HEK293 (cell line): ENCODE results near the gene FAM200C.

Source experiments
- CTCF ChIA-PET: fragments of 350-600 bp; formaldehyde crosslinking; extraction: SDS; loops from one replicate; lab custom pipeline; 2021; ENCODE audit warnings: antibody characterized with exemption; lab: Yijun Ruan, JAX
- POLR2A ChIA-PET: fragments of 300-600 bp; formaldehyde crosslinking; extraction: SDS; loops from one replicate; lab custom pipeline; 2020; ENCODE audit warnings: antibody characterized with exemption, inconsistent platforms; lab: Yijun Ruan, JAX
- H3K27ac ChIP-seq: fragments of 200-500 bp; sonication (Bioruptor generic); 2 replicates; pipeline ENCODE4 v1.5.1; 2014; ENCODE audit warnings: low read depth, low read length, control low read depth, inconsistent platforms; ENCODE audit errors: extremely low read depth
- H3K36me3 ChIP-seq, 2 experiments: fragments of 200-500 bp in 1 of 2; sonication (Bioruptor generic) in 1 of 2; 1 replicate in 1 of 2; 2 replicates in 1 of 2; pipeline ENCODE4 v1.5.1; 2014 to 2017; ENCODE audit warnings: inconsistent platforms in 2 of 2, low read length in 2 of 2; ENCODE audit not compliant: control insufficient read depth in 2 of 2, insufficient read depth in 1 of 2
- H3K4me1 ChIP-seq: fragments of 200-500 bp; sonication (Bioruptor generic); 2 replicates; pipeline ENCODE4 v1.5.1; 2014; ENCODE audit warnings: mild to moderate bottlenecking, low read length, inconsistent platforms; ENCODE audit not compliant: control insufficient read depth, insufficient read depth
- H3K4me3 ChIP-seq: 2 replicates; pipeline ENCODE4 v1.5.1; 2011; ENCODE audit warnings: low read depth, mild to moderate bottlenecking, control low read depth, low read length, moderate library complexity
- H3K9me3 ChIP-seq: fragments of 200-500 bp; sonication (Bioruptor generic); 2 replicates; pipeline ENCODE4 v1.5.1; 2014; ENCODE audit warnings: low read depth, low read length, inconsistent platforms; ENCODE audit not compliant: control insufficient read depth, insufficient read depth
- EGR2 ChIP-seq: fragments of 450-650 bp; formaldehyde crosslinking; IDR thresholded peaks from 2 replicates; pipeline ENCODE4 v1.5.1; 2016; ENCODE audit warnings: low read depth, missing biosample characterization, missing genetic modification characterization
- MEIS1 ChIP-seq: sonication (generic); formaldehyde crosslinking; IDR thresholded peaks from 2 replicates; pipeline ENCODE4 v1.8.1; 2022; ENCODE audit warnings: missing genetic modification reagents, mild to moderate bottlenecking, borderline replicate concordance
- PRDM1 ChIP-seq: fragments of 450-650 bp; formaldehyde crosslinking; IDR thresholded peaks from 2 replicates; pipeline ENCODE4; 2016; ENCODE audit warnings: missing biosample characterization, missing genetic modification characterization
- SALL2 ChIP-seq: fragments of 450-650 bp; formaldehyde crosslinking; IDR thresholded peaks from 2 replicates; pipeline ENCODE4 v1.5.0; 2017; ENCODE audit warnings: missing biosample characterization, mild to moderate bottlenecking, missing genetic modification characterization, borderline replicate concordance
- WT1 ChIP-seq: fragments of 450-650 bp; formaldehyde crosslinking; IDR thresholded peaks from 2 replicates; pipeline ENCODE4 v1.5.1; 2016; ENCODE audit warnings: missing biosample characterization, missing genetic modification characterization
- ZBTB8A ChIP-seq: fragments of 450-650 bp; formaldehyde crosslinking; IDR thresholded peaks from 2 replicates; pipeline ENCODE4 v1.5.1; 2016; ENCODE audit warnings: missing biosample characterization, missing genetic modification characterization
- ZNF140 ChIP-seq: fragments of 450-650 bp; formaldehyde crosslinking; IDR thresholded peaks from 2 replicates; pipeline ENCODE4 v1.5.1; 2016; ENCODE audit warnings: missing biosample characterization, missing genetic modification characterization
- ZNF214 ChIP-seq: fragments of 450-650 bp; formaldehyde crosslinking; IDR thresholded peaks from 2 replicates; pipeline ENCODE4 v1.5.1; 2017; ENCODE audit warnings: missing biosample characterization, mild to moderate bottlenecking, missing genetic modification characterization, borderline replicate concordance
- ZNF311 ChIP-seq: fragments of 450-650 bp; formaldehyde crosslinking; IDR thresholded peaks from 2 replicates; pipeline ENCODE4 v1.5.1; 2017; ENCODE audit warnings: missing biosample characterization, missing genetic modification characterization, borderline replicate concordance
- ZNF391 ChIP-seq: fragments of 450-650 bp; formaldehyde crosslinking; IDR thresholded peaks from 2 replicates; pipeline ENCODE4 v1.5.1; 2016; ENCODE audit warnings: low read depth, missing biosample characterization, missing genetic modification characterization, borderline replicate concordance
- ZNF426 ChIP-seq: fragments of 450-650 bp; formaldehyde crosslinking; IDR thresholded peaks from 2 replicates; pipeline ENCODE4 v1.5.1; 2017; ENCODE audit warnings: missing biosample characterization, missing genetic modification characterization, mild to moderate bottlenecking, inconsistent platforms, moderate library complexity
- ZNF473 ChIP-seq: fragments of 450-650 bp; formaldehyde crosslinking; IDR thresholded peaks from 2 replicates; pipeline ENCODE4 v1.5.1; 2017; ENCODE audit warnings: missing biosample characterization, missing genetic modification characterization
- ZNF501 ChIP-seq: fragments of 450-650 bp; formaldehyde crosslinking; IDR thresholded peaks from 2 replicates; pipeline ENCODE4 v1.5.1; 2016; ENCODE audit warnings: missing biosample characterization, missing genetic modification characterization
- ZNF514 ChIP-seq: fragments of 450-650 bp; formaldehyde crosslinking; IDR thresholded peaks from 2 replicates; pipeline ENCODE4 v1.5.1; 2016; ENCODE audit warnings: missing biosample characterization, missing genetic modification characterization
- ZNF549 ChIP-seq: fragments of 450-650 bp; IDR thresholded peaks from 2 replicates; pipeline ENCODE4 v1.5.1; 2018; ENCODE audit warnings: missing biosample characterization, missing genetic modification characterization, mild to moderate bottlenecking, inconsistent platforms, moderate library complexity
- ZNF560 ChIP-seq: fragments of 450-650 bp; formaldehyde crosslinking; IDR thresholded peaks from 2 replicates; pipeline ENCODE4 v1.5.1; 2017; ENCODE audit warnings: missing biosample characterization, missing genetic modification characterization, borderline replicate concordance
- ZNF571 ChIP-seq: fragments of 450-650 bp; formaldehyde crosslinking; IDR thresholded peaks from 2 replicates; pipeline ENCODE4 v1.5.0; 2017; ENCODE audit warnings: missing biosample characterization, missing genetic modification characterization
- ZNF610 ChIP-seq: fragments of 450-650 bp; formaldehyde crosslinking; IDR thresholded peaks from 2 replicates; pipeline ENCODE4 v1.5.1; 2016; ENCODE audit warnings: missing biosample characterization, missing genetic modification characterization, borderline replicate concordance
- ZNF621 ChIP-seq: fragments of 450-650 bp; formaldehyde crosslinking; IDR thresholded peaks from 2 replicates; pipeline ENCODE4 v1.5.1; 2017; ENCODE audit warnings: missing biosample characterization, missing genetic modification characterization
- ZNF624 ChIP-seq: fragments of 450-650 bp; formaldehyde crosslinking; IDR thresholded peaks from 2 replicates; pipeline ENCODE4 v1.5.1; 2017; ENCODE audit warnings: missing biosample characterization, missing genetic modification characterization
- ZNF658 ChIP-seq: fragments of 450-650 bp; formaldehyde crosslinking; IDR thresholded peaks from 2 replicates; pipeline ENCODE4; 2016; ENCODE audit warnings: missing biosample characterization, missing genetic modification characterization
- ZNF830 ChIP-seq: fragments of 450-650 bp; IDR thresholded peaks from 2 replicates; pipeline ENCODE4 v1.5.0; 2018; ENCODE audit warnings: missing biosample characterization, missing genetic modification characterization, low read depth, mild to moderate bottlenecking, moderate library complexity
- TF ChIP-seq, protein P1 (sequence below): fragments of 450-650 bp; formaldehyde crosslinking; IDR thresholded peaks from 2 replicates; pipeline ENCODE4 v1.5.1; 2016; ENCODE audit warnings: missing biosample characterization, missing genetic modification characterization
- TF ChIP-seq, protein P2 (sequence below): fragments of 450-650 bp; formaldehyde crosslinking; IDR thresholded peaks from 2 replicates; pipeline ENCODE4 v1.5.1; 2016; ENCODE audit warnings: missing biosample characterization, missing genetic modification characterization

FAM200C gene

DNA sequence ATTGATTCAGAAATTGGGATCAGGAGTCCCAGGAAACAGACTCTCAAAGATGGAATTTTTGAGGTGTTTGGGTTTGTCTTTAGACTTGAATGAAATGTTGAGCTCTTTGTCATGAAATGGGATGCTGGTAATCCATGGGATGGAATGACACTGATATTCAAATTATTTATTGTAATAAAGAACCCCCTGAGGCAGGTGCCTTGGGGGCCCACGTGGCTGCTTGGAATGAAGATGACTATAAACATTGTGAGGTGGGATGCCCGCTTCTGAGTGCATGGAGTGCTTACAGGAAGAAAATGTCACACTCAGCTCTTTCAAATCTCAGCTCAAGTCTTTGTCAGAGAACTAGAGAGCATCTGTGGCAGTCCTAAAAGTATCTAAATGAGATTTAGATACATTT, 19.8 kb downstream of the FAM200C start (continued):
- TF ChIP-seq ZNF391 (tag by site-specific recombination), result no peak
- no peak for TF ChIP-seq WT1 (tag by site-specific recombination)
- no peak for TF ChIP-seq ZNF571 (tag by site-specific recombination)

DNA sequence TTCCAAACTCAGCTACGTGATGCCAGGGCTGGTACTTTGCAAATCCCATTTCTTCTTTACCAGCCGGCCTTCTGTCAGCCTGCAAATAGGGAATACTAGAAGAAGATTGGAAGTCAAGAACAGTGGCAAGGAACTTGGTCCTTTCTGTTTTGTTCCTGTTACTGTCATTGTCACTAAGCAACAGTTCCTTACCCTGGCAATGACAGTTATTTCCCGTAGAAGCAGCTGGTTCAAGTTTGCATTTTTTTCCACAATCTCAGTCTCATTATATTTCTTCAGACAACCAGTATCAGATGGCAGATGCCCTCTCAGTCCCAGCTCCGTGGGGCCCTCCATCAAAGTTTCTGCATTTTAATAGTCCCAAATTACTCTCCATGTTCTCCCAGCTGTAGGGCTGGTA, 20.3 kb downstream of the FAM200C start:
- no peaks in the 10 kb centered on the region for H3K4me1 ChIP-seq
- no peaks in the 10 kb centered on the region for H3K36me3 ChIP-seq
- H3K4me3 ChIP-seq, result no peak overlapping the region
- TF ChIP-seq ZBTB8A (tag by site-specific recombination) (no peak), SALL2 (tag by site-specific recombination) (no peak), ZNF560 (tag by site-specific recombination) (no peak), ZNF624 (tag by site-specific recombination) (no peak), ZNF514 (no peak), ZNF473 (tag by site-specific recombination) (no peak), PRDM1 (tag by site-specific recombination) (no peak), ZNF140 (tag by site-specific recombination) (no peak), ZNF426 (tag by site-specific recombination) (no peak), ZNF658 (no peak), ZNF501 (tag by site-specific recombination) (no peak), EGR2 (no peak)
- no peaks in the 10 kb centered on the region for H3K9me3 ChIP-seq
- CTCF ChIA-PET, result interaction anchor here (2.8 kb wide), 1 partner anchor 11 kb away, joined by 12 read pairs; no protein-coding TSS in a partner anchor
- no peak overlapping the region for H3K27ac ChIP-seq
- POLR2A ChIA-PET, result no interaction called here

DNA sequence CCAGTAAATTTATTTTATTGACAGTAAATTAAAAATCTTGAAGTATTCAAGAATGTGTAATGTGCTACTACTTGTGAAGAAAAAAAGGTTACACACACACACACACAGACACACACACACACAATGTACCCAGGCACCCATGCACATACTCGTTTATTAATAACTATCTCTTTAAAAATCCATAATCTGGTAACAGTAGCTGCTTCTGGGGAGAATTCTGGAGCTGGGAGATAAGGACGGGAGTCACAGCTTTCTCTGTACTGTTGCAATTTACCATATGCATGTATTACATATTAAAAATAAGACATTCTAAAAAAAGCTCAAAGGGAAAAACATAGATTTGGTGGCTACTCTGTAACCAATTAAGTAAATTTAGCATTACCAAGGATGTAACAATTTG, 21.5 kb downstream of the FAM200C start:
- no peak for TF ChIP-seq ZNF311 (tag by site-specific recombination)
- no peak for TF ChIP-seq ZNF610 (tag by site-specific recombination)
- TF ChIP-seq, protein P1, sequence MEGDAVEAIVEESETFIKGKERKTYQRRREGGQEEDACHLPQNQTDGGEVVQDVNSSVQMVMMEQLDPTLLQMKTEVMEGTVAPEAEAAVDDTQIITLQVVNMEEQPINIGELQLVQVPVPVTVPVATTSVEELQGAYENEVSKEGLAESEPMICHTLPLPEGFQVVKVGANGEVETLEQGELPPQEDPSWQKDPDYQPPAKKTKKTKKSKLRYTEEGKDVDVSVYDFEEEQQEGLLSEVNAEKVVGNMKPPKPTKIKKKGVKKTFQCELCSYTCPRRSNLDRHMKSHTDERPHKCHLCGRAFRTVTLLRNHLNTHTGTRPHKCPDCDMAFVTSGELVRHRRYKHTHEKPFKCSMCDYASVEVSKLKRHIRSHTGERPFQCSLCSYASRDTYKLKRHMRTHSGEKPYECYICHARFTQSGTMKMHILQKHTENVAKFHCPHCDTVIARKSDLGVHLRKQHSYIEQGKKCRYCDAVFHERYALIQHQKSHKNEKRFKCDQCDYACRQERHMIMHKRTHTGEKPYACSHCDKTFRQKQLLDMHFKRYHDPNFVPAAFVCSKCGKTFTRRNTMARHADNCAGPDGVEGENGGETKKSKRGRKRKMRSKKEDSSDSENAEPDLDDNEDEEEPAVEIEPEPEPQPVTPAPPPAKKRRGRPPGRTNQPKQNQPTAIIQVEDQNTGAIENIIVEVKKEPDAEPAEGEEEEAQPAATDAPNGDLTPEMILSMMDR (tag by site-specific recombination), result no peak
- CTCF ChIA-PET, result interaction anchor here (0.6 to 2.8 kb wide), 3 partner anchors 12 to 1062 kb away, joined by 3 to 12 read pairs (median 4); no protein-coding TSS in a partner anchor
- POLR2A ChIA-PET, result no interaction called here
- no peaks in the 10 kb centered on the region for H3K4me1 ChIP-seq
- no peak overlapping the region for H3K27ac ChIP-seq
- no peak overlapping the region for H3K4me3 ChIP-seq
- H3K36me3 ChIP-seq, result no peaks in the 10 kb centered on the region
- H3K9me3 ChIP-seq, result no peaks in the 10 kb centered on the region

DNA sequence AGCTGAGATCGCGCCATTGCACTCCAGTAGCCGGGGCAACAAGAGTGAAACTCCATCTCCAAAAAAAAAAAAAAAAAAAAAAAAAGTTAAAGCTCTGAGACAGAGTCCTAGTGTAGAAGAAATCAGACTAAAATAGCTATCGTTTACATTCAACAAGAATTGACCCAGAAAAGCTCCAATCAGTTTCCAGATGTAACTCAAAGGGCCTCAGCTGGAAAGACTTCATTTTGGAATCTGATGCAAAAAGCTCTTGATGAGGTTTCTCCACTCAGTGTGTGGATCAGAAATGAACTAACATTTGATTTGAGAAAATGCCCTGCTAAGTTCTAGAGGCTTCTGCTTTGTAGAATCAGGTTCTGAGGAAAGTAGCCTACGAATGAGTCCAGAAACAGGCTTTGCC, 22.2 kb downstream of the FAM200C start:
- TF ChIP-seq ZNF549 (no peak), MEIS1 (no peak), ZNF214 (no peak), ZNF610 (tag by site-specific recombination) (no peak), ZNF830 (tag by site-specific recombination) (no peak), ZNF621 (tag by site-specific recombination) (no peak)
- TF ChIP-seq, protein P2, sequence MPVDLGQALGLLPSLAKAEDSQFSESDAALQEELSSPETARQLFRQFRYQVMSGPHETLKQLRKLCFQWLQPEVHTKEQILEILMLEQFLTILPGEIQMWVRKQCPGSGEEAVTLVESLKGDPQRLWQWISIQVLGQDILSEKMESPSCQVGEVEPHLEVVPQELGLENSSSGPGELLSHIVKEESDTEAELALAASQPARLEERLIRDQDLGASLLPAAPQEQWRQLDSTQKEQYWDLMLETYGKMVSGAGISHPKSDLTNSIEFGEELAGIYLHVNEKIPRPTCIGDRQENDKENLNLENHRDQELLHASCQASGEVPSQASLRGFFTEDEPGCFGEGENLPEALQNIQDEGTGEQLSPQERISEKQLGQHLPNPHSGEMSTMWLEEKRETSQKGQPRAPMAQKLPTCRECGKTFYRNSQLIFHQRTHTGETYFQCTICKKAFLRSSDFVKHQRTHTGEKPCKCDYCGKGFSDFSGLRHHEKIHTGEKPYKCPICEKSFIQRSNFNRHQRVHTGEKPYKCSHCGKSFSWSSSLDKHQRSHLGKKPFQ (tag by site-specific recombination), result no peak
- no peaks in the 10 kb centered on the region for H3K36me3 ChIP-seq
- H3K4me1 ChIP-seq, result no peaks in the 10 kb centered on the region
- CTCF ChIA-PET, result interaction anchor here (0.7 to 2.8 kb wide), 2 partner anchors 13 to 1061 kb away, joined by 3 to 12 read pairs; no protein-coding TSS in a partner anchor
- POLR2A ChIA-PET, result interaction anchor here (0.6 kb wide), 1 partner anchor 22 kb away, joined by 3 read pairs; no protein-coding TSS in a partner anchor
- H3K4me3 ChIP-seq, result no peak overlapping the region
- H3K27ac ChIP-seq, result no peak overlapping the region
- no peaks in the 10 kb centered on the region for H3K9me3 ChIP-seq
